ENCODE results near the gene NT5C. TPM values are rescaled to one million over a fixed set of nuclear protein-coding genes. Genes with fewer than 3 reads are reported as not detected.

The NT5C gene
- total RNA-seq, 2 experiments from 2014 or later: 65.2 to 70.8 TPM

DNA sequence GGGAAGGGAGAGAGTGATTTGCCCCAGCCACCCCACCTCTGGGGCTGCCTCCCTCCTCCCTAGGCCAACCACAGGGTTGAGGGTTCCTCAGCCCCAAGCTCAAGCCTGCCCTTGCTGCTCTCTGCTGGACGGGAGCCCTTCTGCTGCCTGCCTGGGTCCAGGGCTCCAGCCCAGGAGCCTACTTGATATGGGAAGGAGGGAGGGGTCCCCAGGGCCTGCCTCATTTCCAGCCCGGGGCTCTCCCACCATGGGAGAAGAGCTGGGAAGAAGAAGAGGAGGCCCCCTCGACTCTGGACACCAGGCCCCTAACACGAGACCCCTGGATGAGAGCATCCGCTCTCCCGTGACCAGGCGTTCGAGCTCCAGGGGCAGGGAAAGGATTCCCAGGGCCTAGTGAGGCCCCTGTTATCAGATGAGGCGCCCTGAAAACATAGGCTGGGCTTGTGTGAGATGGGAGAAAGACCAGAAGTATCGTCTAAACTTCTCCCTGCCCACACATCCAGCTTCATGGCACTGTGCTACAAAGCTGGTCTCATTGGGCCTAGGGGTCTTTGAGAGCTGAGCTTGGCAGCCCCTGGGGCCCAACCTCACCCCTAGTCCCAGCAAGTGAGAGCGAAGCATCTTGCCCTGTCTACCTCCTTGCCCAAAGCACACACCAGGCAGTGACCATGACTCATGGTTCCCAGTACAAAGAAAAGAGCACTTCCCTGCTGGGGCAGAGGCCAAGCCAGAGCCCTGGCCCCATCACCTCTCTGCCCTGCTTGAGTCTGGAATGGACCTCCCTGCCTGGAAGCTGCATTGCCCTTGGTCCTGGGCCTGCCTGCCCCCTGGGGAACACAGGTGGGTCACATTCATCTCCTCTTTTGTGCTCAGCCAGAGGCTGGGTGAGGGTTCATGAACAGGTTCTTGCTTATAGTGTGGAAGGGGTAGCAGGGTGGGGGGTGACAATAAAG is 42.8 kb downstream of the NT5C start:
- no peak for DNase-seq

DNA sequence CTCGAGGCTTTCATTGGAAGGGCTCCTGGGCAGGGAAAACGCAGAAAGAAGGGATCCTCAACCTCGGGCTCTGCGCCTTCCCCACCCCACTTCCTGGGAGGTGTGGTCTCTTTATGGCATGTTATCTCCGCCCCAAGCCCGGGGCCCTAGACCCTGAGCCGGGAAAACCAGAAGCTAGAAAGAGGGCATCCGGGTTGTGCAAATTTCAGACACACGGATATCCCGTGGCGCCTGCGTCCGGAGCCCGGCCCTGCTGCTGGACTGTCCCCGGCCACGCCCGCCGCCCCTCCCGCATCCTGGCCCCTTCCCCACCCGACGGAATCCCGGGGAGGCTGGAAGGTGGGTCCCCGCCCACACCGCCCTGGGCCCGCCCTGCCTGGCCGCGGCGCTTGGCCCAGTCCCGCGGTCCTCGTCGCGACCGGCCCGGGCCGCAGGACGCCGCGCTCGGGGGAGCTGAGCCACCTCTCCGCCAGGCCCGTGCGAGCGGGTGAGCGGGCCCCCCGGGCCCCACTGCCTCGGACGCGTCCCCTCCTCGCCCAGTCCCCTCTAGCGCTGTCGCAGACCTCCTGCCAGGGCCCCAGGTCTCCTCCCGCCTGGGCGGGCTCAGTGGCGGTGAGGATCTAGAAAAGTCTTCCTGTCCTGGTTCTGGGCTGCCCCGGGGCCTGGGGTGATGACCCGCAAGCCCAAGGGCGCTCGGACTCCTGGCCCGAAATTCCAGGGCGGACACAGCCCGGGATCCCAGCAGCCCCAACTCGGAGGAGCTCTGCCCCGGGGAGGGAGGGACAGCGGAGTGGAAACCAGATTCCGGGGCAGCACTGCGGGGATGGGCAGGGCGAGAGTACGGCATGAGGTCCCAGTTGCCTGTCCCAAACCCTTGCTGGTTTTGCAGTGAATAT is 43.7 kb downstream of the NT5C start, which contains the start of gene SLC16A5:
Gene SLC16A5, plus strand, starts transcription at position 397 of the 896 bp plus-strand sequence. CDS start 5,683 bp downstream, outside the sequence.
- peak within 1 kb of the TSS; percentile 76 for H3K4me3 Mint-ChIP-seq
- peak within 1 kb of the TSS; percentile 55 for H3K27ac Mint-ChIP-seq
- ChIA-PET CTCF (interaction anchor here (0.7 to 1.9 kb wide), 8 partner anchors 11 to 183 kb away, joined by 3 to 4 read pairs (median 4); partner anchors contain the start of gene MIF4GD), POLR2A (interaction anchor here (0.9 to 1.7 kb wide), 6 partner anchors 22 to 76 kb away, joined by 3 to 5 read pairs (median 4); partner anchors contain the start of genes ARMC7, JPT1 and MRPL58)
- intact Hi-C loops (cut with micrococcal nuclease): no loop called here
- no peaks in the 10 kb centered on the region for H3K36me3 Mint-ChIP-seq
- peaks cover 41% of the 10 kb centered on the region for H3K4me1 Mint-ChIP-seq (ENCODE audit: low read depth)
- no peaks in the 10 kb centered on the region for H3K9me3 Mint-ChIP-seq
- no peaks in the 10 kb centered on the region for H3K27me3 Mint-ChIP-seq
- DNase-seq: peak; percentile 63

More for the DNA sequence above, 42.8 kb downstream of the NT5C start:
- intact Hi-C loops (cut with micrococcal nuclease): loop anchor here (1.0 kb wide), 1 partner anchor 21 kb away; the partner anchor contains the start of gene ARMC7
- ChIA-PET CTCF (interaction anchor here (0.8 to 1.9 kb wide), 5 partner anchors 16 to 182 kb away, joined by 3 to 4 read pairs (median 4); partner anchors contain the start of gene MIF4GD), POLR2A (interaction anchor here (1.1 to 1.7 kb wide), 3 partner anchors 21 to 77 kb away, joined by 3 to 5 read pairs (median 4); partner anchors contain the start of genes ARMC7 and MRPL58)
- H3K4me3 Mint-ChIP-seq: peak overlapping the region; percentile 76
- no peaks in the 10 kb centered on the region for H3K9me3 Mint-ChIP-seq
- peaks cover 40% of the 10 kb centered on the region for H3K4me1 Mint-ChIP-seq (ENCODE audit: low read depth)
- no peaks in the 10 kb centered on the region for H3K36me3 Mint-ChIP-seq
- H3K27me3 Mint-ChIP-seq: no peaks in the 10 kb centered on the region
- no peak overlapping the region for H3K27ac Mint-ChIP-seq

DNA sequence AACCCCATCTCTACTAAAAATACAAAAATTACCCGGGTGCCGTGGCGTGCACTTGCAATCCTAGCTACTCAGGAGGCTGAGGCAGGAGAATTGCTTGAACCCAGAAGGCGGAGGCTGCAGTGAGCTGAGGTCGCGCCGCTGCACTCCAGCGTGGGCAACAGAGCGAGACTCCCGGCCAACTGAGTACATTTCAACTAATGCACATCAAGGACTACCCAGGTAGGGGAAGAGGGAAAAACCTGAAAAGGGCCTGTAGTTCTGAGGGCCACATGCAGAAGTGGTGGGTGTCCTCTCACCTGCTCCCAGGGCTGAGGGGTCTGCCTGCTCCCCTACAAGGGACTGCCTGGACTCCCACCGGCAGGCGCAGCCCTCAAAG is 44.4 kb downstream of the NT5C start:
- Mint-ChIP-seq H3K27ac (no peak overlapping the region), H3K36me3 (no peaks in the 10 kb centered on the region)

DNA sequence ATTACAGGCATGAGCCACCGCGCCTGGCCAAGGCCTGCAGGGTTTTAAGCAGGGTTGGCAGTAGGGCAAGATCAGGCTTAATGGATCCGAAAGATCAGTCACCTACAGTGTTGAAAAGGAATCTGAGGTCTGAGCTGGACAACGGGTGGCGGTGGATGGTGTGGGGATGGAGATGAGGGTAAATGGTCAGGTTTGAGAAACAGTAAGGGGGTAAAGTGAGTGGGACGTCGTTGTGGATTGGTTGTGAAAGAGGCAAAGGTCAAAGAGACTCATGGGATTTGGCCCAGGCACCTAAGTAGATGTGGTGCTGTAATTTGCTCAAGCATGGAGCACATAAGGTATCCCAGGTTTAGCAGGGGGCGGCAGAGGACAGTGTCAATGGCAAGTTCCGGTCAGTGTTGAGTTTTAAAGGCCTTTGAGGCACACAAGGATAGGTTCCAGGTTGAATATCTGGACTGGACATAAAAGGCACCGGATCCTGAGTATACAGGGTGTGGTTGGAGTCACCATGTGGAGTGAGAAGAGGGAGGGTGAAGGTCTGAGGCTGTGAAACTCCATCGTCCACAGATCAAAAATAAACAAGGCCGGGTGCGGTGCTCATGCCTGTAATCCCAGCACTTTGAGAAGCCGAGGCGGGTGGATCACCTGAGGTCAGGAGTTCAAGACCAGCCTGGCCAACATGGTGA is 44.9 kb downstream of the NT5C start:
- ChIA-PET CTCF (interaction anchor here (1.0 to 1.2 kb wide), 3 partner anchors 27 to 125 kb away, joined by 3 to 4 read pairs (median 3); no protein-coding TSS in a partner anchor), POLR2A (interaction anchor here (0.9 to 1.7 kb wide), 3 partner anchors 24 to 27 kb away, joined by 3 to 4 read pairs (median 4); partner anchors contain the start of gene ARMC7)
- Mint-ChIP-seq H3K27me3 (no peaks in the 10 kb centered on the region), H3K4me1 (ENCODE audit: low read depth) (peaks cover 41% of the 10 kb centered on the region), H3K4me3 (peak overlapping the region; percentile 50), H3K27ac (peak overlapping the region; percentile 31), H3K36me3 (no peaks in the 10 kb centered on the region), H3K9me3 (no peaks in the 10 kb centered on the region)
- DNase-seq: no peak
- intact Hi-C loops (cut with micrococcal nuclease): no loop called here

More for the DNA sequence above, 44.4 kb downstream of the NT5C start:
- ChIA-PET CTCF (interaction anchor here (1.0 to 1.2 kb wide), 3 partner anchors 27 to 125 kb away, joined by 3 to 4 read pairs (median 3); no protein-coding TSS in a partner anchor), POLR2A (interaction anchor here (0.9 to 1.7 kb wide), 4 partner anchors 23 to 67 kb away, joined by 3 to 4 read pairs (median 4); partner anchors contain the start of genes ARMC7 and JPT1)
- intact Hi-C loops (cut with micrococcal nuclease): no loop called here
- DNase-seq: no peak
- Mint-ChIP-seq H3K27me3 (no peaks in the 10 kb centered on the region), H3K4me3 (peak overlapping the region; percentile 71), H3K9me3 (no peaks in the 10 kb centered on the region), H3K4me1 (ENCODE audit: low read depth) (peaks cover 41% of the 10 kb centered on the region)

DNA sequence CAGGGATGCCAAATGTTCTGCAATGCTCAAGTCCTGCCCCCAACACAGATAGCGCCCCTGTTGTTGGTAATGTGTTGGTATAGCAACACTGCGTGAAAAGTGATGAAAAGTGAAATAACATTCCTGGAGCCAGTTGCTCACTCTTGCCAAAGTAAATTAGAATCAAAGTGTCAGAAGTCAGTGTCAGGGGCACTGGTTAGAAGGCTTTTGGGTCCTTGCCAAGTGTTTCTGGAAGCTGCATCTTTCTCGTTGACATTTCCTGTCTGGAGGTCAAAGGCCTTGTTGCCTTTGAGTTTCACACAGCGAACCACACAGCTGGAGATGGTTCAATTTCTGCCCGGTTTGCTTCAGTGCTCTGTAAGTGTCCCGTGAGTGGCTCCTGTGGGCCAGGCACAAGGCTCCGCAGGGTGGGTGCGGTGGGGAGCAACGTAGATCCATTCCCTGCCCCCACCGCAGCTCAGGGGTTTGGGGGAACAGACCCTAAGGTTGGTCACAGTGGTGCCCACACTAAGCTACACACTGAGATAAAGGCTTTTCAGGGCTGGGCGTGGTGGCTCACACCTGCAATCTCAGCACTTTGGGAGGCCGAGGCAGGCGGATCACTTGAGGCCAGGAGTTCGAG is 47.4 kb downstream of the NT5C start:
- Mint-ChIP-seq H3K27ac (no peak overlapping the region), H3K27me3 (no peaks in the 10 kb centered on the region), H3K36me3 (no peaks in the 10 kb centered on the region), H3K4me1 (ENCODE audit: low read depth) (peaks cover 41% of the 10 kb centered on the region), H3K9me3 (no peaks in the 10 kb centered on the region), H3K4me3 (no peak overlapping the region)
- CTCF ChIA-PET: interaction anchor here (0.6 to 1.4 kb wide), 2 partner anchors 21 to 109 kb away, joined by 3 read pairs; no protein-coding TSS in a partner anchor
- no peak for DNase-seq
- POLR2A ChIA-PET: no interaction called here
- intact Hi-C loops (cut with micrococcal nuclease): no loop called here

DNA sequence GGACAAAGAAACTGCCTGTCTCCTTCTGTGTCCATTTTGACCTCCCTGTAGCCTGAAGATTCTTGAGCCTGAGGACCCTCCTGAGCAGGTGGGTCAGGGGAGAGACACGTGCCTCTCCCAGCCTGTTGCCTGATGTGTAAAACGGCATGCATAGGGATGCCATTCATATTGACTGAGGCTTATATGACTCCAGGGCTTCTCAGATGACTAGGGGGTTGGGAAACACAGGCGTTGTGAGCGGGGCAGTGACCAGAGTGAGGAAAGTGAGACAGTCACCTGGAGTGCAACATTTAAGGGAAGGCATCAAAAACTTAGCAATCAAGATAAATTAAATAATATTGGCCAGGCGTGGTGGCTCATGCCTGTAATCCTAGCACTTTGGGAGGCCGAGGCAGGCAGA is 48.9 kb downstream of the NT5C start:
- Mint-ChIP-seq H3K36me3 (no peaks in the 10 kb centered on the region), H3K27me3 (no peaks in the 10 kb centered on the region), H3K9me3 (no peaks in the 10 kb centered on the region), H3K27ac (no peak overlapping the region), H3K4me1 (ENCODE audit: low read depth) (peaks cover 44% of the 10 kb centered on the region), H3K4me3 (no peak overlapping the region)
- ChIA-PET POLR2A (no interaction called here), CTCF (interaction anchor here (1.1 to 1.5 kb wide), 2 partner anchors 12 to 31 kb away, joined by 3 read pairs; no protein-coding TSS in a partner anchor)
- intact Hi-C loops (cut with micrococcal nuclease): no loop called here
- DNase-seq: no peak

DNA sequence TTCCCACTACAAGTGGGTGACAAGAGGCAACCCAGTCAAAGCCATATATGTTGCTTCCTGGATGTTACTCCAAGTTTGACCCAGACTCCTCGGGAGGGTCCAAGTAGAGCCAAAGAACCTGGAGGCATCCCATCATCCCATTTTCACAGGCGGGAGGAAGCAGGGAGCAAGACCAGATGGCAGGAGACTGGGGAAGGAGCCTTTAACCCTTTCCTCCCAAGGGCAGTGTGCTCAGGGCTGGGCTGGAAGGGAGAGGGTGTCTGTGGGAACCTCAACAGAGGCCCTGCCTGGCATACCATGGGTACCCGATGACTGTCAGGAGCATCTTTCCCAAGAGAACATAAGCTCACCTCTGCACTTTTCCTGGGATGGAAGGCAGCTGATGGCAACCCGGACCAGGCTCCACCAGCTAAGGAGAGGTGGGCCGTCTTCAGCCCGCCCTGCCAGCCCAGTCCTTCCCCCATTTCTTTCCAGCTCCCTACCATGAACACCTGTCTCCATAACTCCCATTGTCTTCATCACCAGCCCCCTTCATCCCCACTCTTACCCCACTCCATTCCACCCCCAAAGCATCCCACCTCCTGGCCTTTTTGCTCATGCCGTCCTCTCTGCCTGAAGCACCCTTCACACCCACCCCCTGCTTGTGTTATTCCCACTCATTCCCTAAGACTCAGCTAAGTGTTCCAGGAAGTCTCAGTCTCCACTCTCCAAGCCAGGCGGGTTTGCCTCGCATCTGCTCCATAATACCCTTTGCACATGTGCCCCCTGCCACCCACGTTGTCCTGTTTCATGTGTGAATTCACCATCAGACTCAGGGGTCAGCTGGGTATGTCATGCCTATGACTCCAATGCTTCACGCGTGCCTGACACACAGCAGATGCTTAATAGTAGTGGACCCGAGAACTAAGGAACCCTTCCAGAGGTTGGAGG is 49.7 kb downstream of the NT5C start:
- H3K27me3 Mint-ChIP-seq: no peaks in the 10 kb centered on the region
- DNase-seq: no peak
- H3K4me3 Mint-ChIP-seq: no peak overlapping the region
- H3K27ac Mint-ChIP-seq: no peak overlapping the region
- CTCF ChIA-PET: interaction anchor here (1.1 to 1.5 kb wide), 2 partner anchors 12 to 32 kb away, joined by 3 read pairs; no protein-coding TSS in a partner anchor
- H3K9me3 Mint-ChIP-seq: no peaks in the 10 kb centered on the region
- no peaks in the 10 kb centered on the region for H3K36me3 Mint-ChIP-seq
- intact Hi-C loops (cut with micrococcal nuclease): no loop called here
- POLR2A ChIA-PET: no interaction called here
- peaks cover 42% of the 10 kb centered on the region for H3K4me1 Mint-ChIP-seq (ENCODE audit: low read depth)

Other genes with a start within 250 kb of the NT5C start
- not detected for gene FADS6, start 238.1 kb downstream of the NT5C start, total RNA-seq
- not detected for gene USH1G, start 208.5 kb downstream of the NT5C start, total RNA-seq
- not detected for gene OTOP2, start 207.5 kb downstream of the NT5C start, total RNA-seq
- not detected for gene OTOP3, start 195.8 kb downstream of the NT5C start, total RNA-seq
- gene HID1, start 159.0 kb downstream of the NT5C start, total RNA-seq: 1 to 10 TPM; 2.3 to 2.6 TPM
- 1 to 10 TPM; 1.1 to 1.3 TPM for gene CDR2L, start 144.1 kb downstream of the NT5C start, total RNA-seq
- 10 to 100 TPM; 57.7 TPM for gene MRPL58, start 119.1 kb downstream of the NT5C start, total RNA-seq
- 100 to 1,000 TPM; 249 to 261 TPM for gene ATP5PD, start 84.8 kb downstream of the NT5C start, total RNA-seq
- 10 to 100 TPM; 20.6 to 23.3 TPM for gene KCTD2, start 84.5 kb downstream of the NT5C start, total RNA-seq
- 1 to 10 TPM; 6.7 to 7.7 TPM for gene SLC16A5, start 43.8 kb downstream of the NT5C start, total RNA-seq
- gene ARMC7, start 21.8 kb downstream of the NT5C start, total RNA-seq: 1 to 10 TPM; 6.5 to 8.2 TPM
- 100 to 1,000 TPM; 263 to 267 TPM for gene JPT1, start 22.8 kb upstream of the NT5C start, total RNA-seq
- gene SUMO2, start 51.2 kb upstream of the NT5C start, total RNA-seq: 100 to 1,000 TPM; 610 to 612 TPM
- gene NUP85, start 73.9 kb upstream of the NT5C start, total RNA-seq: 100 to 1,000 TPM; 125 to 132 TPM
- gene GGA3, start 129.9 kb upstream of the NT5C start, total RNA-seq: 10 to 100 TPM; 68.5 to 70.7 TPM
- 10 to 100 TPM; 72.9 to 76.1 TPM for gene MRPS7, start 130.1 kb upstream of the NT5C start, total RNA-seq
- gene MIF4GD, start 139.5 kb upstream of the NT5C start, total RNA-seq: 10 to 100 TPM; 50.2 to 57.2 TPM
- gene SLC25A19, start 157.7 kb upstream of the NT5C start, total RNA-seq: 10 to 100 TPM; 57.9 to 62.3 TPM